Muscle layer of colon (tissue), 2 donors: ENCODE measurements around the gene SERPINA5.

Experiments used
- H3K27ac ChIP-seq: one replicate; pipeline ENCODE4 v1.7.0; 2013; ENCODE audit warnings: low read depth, mild to moderate bottlenecking, low read length, moderate library complexity
- H3K27me3 ChIP-seq, 2 donors: one replicate each; pipeline ENCODE4 v1.7.0; 2013; ENCODE audit warnings: low read length in 2 of 2, mild to moderate bottlenecking in 2 of 2; ENCODE audit not compliant: insufficient read depth in 2 of 2, control insufficient read depth in 1 of 2
- H3K36me3 ChIP-seq: one replicate; pipeline ENCODE4 v1.7.0; 2013; ENCODE audit warnings: mild to moderate bottlenecking, low read length; ENCODE audit not compliant: insufficient read depth
- H3K4me1 ChIP-seq: one replicate; pipeline ENCODE4 v1.7.0; 2013; ENCODE audit warnings: mild to moderate bottlenecking, low read length; ENCODE audit not compliant: insufficient read depth
- H3K4me3 ChIP-seq, 2 donors: one replicate each; pipeline ENCODE4 v1.7.0; 2013; ENCODE audit warnings: low read length in 2 of 2, low read depth in 1 of 2, mild to moderate bottlenecking in 1 of 2, moderate library complexity in 1 of 2
- H3K9ac ChIP-seq: one replicate; pipeline ENCODE4 v1.7.0; 2013; ENCODE audit warnings: low read length
- H3K9me3 ChIP-seq: one replicate; pipeline ENCODE4 v1.7.0; 2013; ENCODE audit warnings: mild to moderate bottlenecking, low read length
- donor health status: abdominal sarcoma.
- donor health status: Adenocarcinoma of cecum.

The SERPINA5 gene

DNA sequence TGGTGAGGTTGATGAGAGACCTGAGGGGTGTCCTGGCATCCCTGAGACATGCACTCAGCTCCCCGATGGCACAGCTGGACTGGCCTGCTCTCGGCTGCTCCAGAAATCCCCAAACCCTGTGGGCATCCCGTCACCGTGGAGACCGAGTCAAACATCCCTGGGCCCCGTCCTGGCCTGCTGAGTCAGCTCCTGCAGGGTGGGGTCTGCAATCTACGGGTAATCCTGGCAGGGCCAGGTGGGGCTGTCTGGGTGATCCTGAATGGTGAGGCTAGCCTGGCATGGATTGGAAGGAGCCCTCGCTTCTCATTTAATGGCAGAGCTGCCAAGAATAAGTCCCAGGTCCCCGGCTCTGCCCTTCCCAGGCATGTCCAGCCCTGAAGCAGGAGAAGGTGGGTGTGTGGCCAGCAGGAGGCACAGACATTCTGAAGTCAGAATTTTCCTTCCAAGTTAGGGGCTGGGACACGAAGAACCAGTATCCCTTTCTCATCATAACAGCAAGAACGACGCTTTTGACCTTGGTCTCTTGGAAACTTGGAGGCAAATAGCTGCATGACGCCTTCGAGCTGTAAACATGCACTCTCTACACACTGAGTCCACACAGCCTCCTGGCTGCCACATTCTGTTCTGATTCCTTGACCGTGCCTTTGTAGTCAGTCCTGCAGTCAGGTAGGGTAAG is 37.6 kb upstream of the SERPINA5 start:
- Histone ChIP-seq H3K36me3 (no peaks in the 10 kb centered on the region), H3K27me3 (no peaks in the 10 kb centered on the region), H3K9ac (no peak overlapping the region), H3K9me3 (no peaks in the 10 kb centered on the region), H3K27ac (no peak overlapping the region), H3K4me3 (no peak overlapping the region), H3K4me1 (no peaks in the 10 kb centered on the region)

DNA sequence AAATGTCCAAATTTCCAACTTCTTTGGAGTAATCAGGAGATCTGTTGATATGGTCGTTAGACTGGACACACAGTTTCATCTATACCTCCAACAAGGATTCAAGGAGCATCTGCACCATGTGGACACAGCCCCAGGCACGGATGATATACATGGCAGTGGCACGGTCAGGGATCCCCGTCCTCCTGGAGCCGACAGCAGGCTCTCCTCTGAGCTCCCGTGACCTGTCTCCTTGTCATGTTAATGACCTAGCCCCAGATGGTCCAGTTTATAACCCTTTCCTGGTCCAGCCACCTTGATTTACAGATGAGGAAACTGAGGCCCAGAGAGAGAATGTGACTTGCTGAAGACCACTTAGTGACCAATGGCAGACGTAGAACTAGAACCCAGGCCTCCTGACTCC is 36.5 kb upstream of the SERPINA5 start:
- Histone ChIP-seq H3K4me1 (no peaks in the 10 kb centered on the region), H3K27me3 (peaks cover 0 to 2% of the 10 kb centered on the region in 2 donors), H3K9ac (no peak overlapping the region), H3K4me3 (no peak overlapping the region), H3K27ac (no peak overlapping the region), H3K36me3 (no peaks in the 10 kb centered on the region), H3K9me3 (no peaks in the 10 kb centered on the region)

DNA sequence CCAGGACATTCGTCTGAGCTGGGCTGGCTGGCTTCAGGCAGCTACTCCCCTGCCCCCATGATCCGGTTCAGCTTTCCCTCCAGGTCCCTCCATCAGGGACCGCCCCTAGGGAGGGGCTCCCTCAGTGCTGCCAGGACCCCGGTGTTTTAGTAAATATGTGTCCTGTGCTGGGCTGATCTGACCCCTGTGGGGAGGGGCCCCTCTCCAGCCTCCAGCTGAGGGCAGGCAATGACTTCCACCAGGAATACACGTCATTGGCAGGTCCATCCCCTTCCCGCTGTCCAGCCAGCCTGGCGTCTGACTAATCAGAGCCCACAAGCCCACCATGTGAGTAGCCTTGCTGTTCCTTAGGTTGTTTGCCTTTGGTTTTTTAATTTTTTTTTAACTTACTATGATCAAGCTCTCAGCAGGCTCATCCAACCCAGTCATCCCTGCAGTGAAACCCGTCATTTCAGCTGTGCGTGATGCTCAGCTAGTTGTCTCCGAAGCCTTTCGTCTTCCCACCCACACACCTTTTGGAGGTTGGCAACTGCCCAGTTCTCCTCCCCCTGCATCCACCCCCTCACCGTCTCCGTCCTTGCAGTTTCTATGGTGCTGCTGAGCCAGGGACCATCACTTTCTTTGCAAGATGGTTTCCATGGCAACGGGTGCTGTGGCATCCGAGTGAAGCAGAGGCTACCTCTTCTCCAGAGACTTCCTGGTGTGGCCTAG is 35.9 kb upstream of the SERPINA5 start:
- Histone ChIP-seq H3K4me3 (no peak overlapping the region), H3K9ac (no peak overlapping the region), H3K4me1 (no peaks in the 10 kb centered on the region), H3K27me3 (peaks cover 0 to 4% of the 10 kb centered on the region in 2 donors), H3K9me3 (no peaks in the 10 kb centered on the region), H3K36me3 (no peaks in the 10 kb centered on the region), H3K27ac (no peak overlapping the region)

DNA sequence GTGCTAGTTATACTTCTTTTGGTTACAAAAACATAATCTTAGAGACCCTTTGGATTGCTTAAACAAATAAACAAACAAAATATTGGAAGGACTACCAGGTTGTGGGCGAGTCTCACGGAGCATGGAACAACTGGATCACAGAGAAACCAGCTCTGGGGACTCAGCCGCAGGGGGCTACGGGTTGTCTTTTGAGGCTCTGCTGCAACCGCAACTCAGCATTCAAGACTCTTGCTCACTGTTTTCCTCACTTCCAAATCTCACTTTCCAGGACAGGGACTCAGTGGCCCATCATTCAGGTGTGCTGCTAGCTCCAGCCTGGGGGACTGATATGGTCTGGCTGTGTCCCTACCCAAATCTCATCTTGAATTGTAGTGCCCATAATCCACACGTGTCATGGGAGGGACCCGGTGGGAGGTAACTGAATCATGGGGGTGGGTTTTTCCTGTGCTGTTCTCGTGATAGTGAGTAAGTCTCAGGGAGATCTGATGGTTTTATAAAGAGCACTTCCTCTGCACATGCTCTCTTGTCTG is 34.0 kb upstream of the SERPINA5 start:
- Histone ChIP-seq H3K4me1 (no peaks in the 10 kb centered on the region), H3K4me3 (no peak overlapping the region), H3K27ac (no peak overlapping the region), H3K9me3 (no peaks in the 10 kb centered on the region), H3K27me3 (peaks cover 0 to 4% of the 10 kb centered on the region in 2 donors), H3K9ac (no peak overlapping the region), H3K36me3 (no peaks in the 10 kb centered on the region)

DNA sequence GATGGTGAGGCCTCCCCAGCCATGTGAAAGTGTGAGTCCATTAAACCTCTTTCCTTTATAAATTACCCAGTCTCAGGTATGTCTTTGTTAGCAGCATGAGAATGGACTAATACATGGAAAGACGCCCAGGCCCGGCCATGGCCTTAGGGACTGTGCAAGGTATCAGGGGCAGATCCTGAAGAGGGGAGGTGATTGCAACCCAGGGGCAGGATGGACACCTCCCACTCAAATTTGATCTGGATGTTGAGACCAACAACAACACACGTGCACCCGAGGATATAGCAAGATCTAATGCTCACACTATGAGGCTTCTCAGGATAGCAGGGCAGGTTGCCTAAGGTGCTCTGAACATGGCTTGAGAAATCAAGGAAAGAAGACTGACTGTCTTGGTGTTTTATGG is 33.5 kb upstream of the SERPINA5 start:
- no peaks in the 10 kb centered on the region for H3K9me3 ChIP-seq
- no peak overlapping the region for H3K4me3 ChIP-seq
- no peak overlapping the region for H3K9ac ChIP-seq
- H3K27ac ChIP-seq = no peak overlapping the region
- H3K4me1 ChIP-seq = no peaks in the 10 kb centered on the region
- peaks cover 0 to 4% of the 10 kb centered on the region in 2 donors for H3K27me3 ChIP-seq
- no peaks in the 10 kb centered on the region for H3K36me3 ChIP-seq

DNA sequence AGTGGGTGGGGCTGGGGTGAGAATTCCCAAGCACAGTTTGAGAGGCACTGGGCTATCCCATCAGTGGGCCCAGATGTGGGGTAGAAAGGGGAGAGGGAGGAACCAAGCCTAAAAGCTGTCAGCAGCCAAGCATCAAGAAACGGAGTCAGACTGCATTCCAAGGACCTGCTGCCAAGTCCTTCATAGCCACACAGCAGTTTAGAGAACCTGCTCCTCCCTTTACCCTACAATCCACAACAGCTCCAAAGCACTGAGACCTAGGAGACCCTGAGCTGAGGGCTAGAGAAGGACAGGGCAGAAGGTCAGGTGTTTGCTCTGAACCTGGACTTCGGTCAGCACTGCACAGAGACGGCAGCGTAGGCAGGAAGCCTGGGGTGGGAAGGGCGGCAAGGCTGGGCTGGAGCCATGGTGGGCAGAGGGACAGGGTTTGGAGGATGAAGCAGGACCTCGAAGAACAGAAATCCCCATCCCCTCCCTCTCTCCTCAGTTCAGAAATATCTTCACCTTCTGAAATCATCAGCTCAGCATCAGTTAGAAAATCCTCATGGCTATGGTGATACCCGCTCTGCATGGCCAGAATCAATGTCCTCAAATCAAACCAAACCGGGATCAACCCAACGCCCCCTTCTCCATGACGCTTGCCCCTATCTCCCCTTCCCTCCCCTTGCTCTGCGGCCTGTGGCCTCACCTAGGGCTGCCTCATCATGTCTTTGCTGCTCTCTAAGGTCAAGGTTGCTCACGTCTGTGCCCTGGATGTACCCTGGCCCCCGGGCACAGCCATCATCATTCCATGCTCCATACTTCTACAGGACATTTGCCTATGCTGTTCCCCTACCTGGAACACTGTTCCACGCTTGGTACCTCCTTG is 32.9 kb upstream of the SERPINA5 start:
- Histone ChIP-seq H3K36me3 (no peaks in the 10 kb centered on the region), H3K9me3 (no peaks in the 10 kb centered on the region), H3K4me1 (no peaks in the 10 kb centered on the region), H3K9ac (no peak overlapping the region), H3K27me3 (peaks cover 0 to 4% of the 10 kb centered on the region in 2 donors), H3K27ac (no peak overlapping the region), H3K4me3 (no peak overlapping the region)

DNA sequence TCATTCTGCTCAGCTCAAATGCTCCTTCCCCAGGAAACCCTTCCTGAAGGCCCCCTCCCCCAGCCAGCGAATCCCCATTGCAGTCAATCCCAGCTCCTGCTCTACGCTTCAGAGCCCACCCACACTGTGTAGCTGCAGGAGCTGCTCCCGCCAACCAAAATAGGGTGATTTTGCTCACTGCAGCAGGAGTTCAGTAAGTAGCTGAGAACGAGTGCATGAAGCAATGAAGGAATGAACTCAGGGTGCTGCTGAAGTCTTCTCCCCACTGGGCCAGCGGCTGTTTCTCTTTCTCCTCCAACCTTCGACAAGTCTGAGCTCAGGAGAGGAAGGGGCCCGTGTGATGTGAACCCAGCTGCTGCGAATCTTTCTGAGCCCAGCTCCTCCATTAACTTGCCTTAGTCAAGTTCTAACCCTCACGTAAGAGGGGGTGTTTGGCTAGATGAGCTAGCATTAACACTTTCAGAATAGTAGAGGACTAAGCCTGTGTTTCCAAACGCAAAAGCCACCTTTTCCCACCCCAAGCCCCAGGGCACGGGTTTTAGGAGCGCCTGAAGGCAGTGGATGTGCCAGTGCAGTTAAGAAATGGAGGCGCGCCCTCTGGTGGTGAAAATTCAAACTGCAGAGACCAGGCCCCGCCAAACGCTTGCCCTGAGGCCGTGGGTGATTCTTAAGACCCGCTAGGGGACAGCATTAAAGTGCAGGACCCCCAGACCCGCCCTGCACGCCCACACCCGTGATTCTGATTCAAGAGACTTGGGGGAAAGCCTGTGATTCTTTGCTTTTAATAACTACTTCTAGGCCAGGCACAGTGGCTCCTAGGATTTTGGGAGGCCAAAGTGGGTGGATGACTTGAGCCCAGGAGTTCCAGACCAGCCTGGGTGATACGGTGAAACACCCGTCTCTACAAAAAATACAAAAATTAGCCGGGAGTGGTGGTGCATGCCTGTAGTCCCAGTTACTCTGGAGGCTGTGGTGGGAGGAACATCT is 31.9 kb upstream of the SERPINA5 start:
- H3K4me3 ChIP-seq = no peak overlapping the region
- H3K9ac ChIP-seq = no peak overlapping the region
- H3K27me3 ChIP-seq = peaks cover 0 to 4% of the 10 kb centered on the region in 2 donors
- H3K27ac ChIP-seq = no peak overlapping the region
- no peaks in the 10 kb centered on the region for H3K9me3 ChIP-seq
- no peaks in the 10 kb centered on the region for H3K36me3 ChIP-seq
- H3K4me1 ChIP-seq = no peaks in the 10 kb centered on the region

DNA sequence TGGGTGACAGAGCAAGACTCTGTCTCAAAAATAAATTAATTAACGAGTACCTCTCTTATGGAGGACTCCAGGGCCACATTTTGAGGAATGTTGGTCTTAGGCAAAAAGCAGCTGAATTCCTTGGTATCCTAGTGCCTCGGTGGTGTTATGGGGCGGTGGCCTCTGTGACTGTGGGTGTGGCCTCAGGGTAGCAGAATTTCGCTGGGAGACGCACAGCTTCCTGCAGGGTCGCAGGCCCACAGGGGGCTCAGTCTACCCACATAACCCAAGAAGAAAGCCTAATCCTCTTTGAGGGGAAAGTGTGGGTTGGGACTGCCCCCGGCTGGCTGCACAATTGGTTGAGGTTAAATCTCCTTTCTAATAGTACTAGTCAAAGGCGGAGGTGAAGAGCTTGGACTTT is 31.2 kb upstream of the SERPINA5 start:
- Histone ChIP-seq H3K36me3 (no peaks in the 10 kb centered on the region), H3K9ac (no peak overlapping the region), H3K4me1 (no peaks in the 10 kb centered on the region), H3K9me3 (no peaks in the 10 kb centered on the region), H3K4me3 (no peak overlapping the region), H3K27ac (no peak overlapping the region), H3K27me3 (peaks cover 0 to 4% of the 10 kb centered on the region in 2 donors)

DNA sequence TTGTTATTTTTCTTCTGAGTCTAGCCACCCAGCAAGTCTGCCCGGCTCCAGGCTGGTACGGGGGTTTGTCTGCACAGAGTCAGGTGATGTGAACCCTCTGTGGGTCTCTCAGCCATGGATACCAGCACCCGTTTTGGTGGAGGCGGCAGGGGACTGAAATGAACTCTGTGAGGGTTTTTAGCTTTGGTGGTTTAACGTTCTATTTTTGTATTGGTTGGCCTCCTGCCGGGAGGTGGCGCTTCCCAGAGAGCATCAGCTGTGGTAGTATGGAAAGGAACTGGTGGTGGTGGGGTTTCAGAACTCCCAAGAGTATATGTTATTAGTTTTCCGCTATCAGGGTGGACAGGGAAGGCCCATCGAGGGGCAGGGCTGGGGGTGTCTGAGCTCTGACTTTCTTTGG is 25.2 kb upstream of the SERPINA5 start:
- Histone ChIP-seq H3K9ac (no peak overlapping the region), H3K36me3 (no peaks in the 10 kb centered on the region), H3K4me1 (no peaks in the 10 kb centered on the region), H3K9me3 (no peaks in the 10 kb centered on the region), H3K27me3 (no peaks in the 10 kb centered on the region), H3K4me3 (no peak overlapping the region), H3K27ac (no peak overlapping the region)

DNA sequence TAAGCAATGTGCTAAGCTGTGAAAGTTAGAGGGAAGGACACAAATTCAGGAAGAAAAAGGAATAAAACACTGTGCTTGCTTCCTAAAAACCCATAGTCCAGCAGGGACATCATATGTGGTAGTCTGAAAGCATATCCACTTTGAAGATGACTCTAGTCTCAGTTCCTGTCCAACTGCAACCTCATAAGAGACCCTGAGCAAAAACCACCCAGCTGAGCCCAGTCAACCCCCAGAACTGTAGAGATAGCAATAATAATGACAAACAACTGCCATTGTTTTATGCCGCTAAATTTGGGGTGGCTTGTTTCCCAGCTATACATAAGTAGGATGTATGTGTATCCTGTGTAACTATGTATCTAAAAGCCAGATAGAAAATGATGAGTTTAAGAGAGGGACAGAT is 23.9 kb upstream of the SERPINA5 start:
- Histone ChIP-seq H3K4me3 (no peak overlapping the region), H3K9me3 (no peaks in the 10 kb centered on the region), H3K36me3 (no peaks in the 10 kb centered on the region), H3K27ac (no peak overlapping the region), H3K27me3 (no peaks in the 10 kb centered on the region), H3K9ac (no peak overlapping the region), H3K4me1 (no peaks in the 10 kb centered on the region)
